Measurements from ENCODE around the gene ZNG1A.
"Not testable (repeated sequence)": the region's sequence is repeated elsewhere in the genome, so short reads cannot be mapped to it uniquely, and the experiment has no call there.

GRCh38 chr9:213901-214300, 35.0 kb upstream of the ZNG1A start:
- not testable (repeated sequence) for TF ChIP-seq POLR2A (IDR thresholded peaks at IDR 0.05; ENCODE audit: extremely low read depth, insufficient read length); MAX (IDR thresholded peaks at IDR 0.05; ENCODE audit: low read depth, low read length)
